Measurements from ENCODE around the gene THAP12. TPM values are rescaled to one million over a fixed set of nuclear protein-coding genes. Genes with fewer than 3 reads are reported as not detected.

Gene THAP12
- polyA plus RNA-seq, 1 donor (not counting 4 experiments of a cell fraction or from before 2014, with no cell fraction given) = 49.8 TPM

GRCh38 chr11:76424891-76425290, 44.0 kb upstream of the THAP12 start:
- Histone ChIP-seq H3K9me1 (ENCODE audit: control insufficient read depth, extremely low read depth, insufficient read depth, low read length) (no peaks in the 10 kb centered on the region), H3K4me1 (ENCODE audit: control insufficient read depth, extremely low read depth, insufficient read depth, low read length) (no peaks in the 10 kb centered on the region), H3K36me3 (ENCODE audit: control insufficient read depth in 2 of 2, extremely low read depth in 1 of 2, insufficient read depth in 2 of 2, low read length in 2 of 2) (no peaks in the 10 kb centered on the region), H2AFZ (ENCODE audit: control insufficient read depth, low read length) (no peak overlapping the region), H3K9ac (ENCODE audit: control insufficient read depth, extremely low read depth, insufficient read depth, low read length) (no peak overlapping the region), H3K79me2 (ENCODE audit: control insufficient read depth, insufficient read depth, low read length) (no peaks in the 10 kb centered on the region), H3K4me2 (ENCODE audit: control insufficient read depth, extremely low read depth, insufficient read depth, low read depth, low read length) (no peak overlapping the region), H4K20me1 (ENCODE audit: control insufficient read depth, extremely low read depth, insufficient read depth, low read length) (no peaks in the 10 kb centered on the region), H3K4me3 (ENCODE audit: control insufficient read depth in 2 of 3, extremely low read depth in 1 of 3, insufficient read depth in 2 of 3, low read depth in 1 of 3, low read length in 3 of 3) (no peak overlapping the region), H3K27me3 (ENCODE audit: control insufficient read depth, extremely low read depth, insufficient read depth, low read length) (no peaks in the 10 kb centered on the region), H3K27ac (ENCODE audit: control insufficient read depth, insufficient read depth, low read length) (no peak overlapping the region), H3K9me3 (ENCODE audit: control insufficient read depth, low read depth, low read length) (no peaks in the 10 kb centered on the region)
- FAIRE-seq = no peak
- no peak for DNase-seq (ENCODE audit: low read depth, low spot score)
- dilution Hi-C loops (cut with MboI; ENCODE audit: extremely low pct_ligation_motif_present, low sequenced_read_pairs) = no loop called here
- TF ChIP-seq EZH2 (IDR thresholded peaks at IDR 0.05; ENCODE audit: low read length) = no peak
- no peak for TF ChIP-seq CTCF (optimal IDR thresholded peaks at IDR 0.05 in 1 of 3, IDR thresholded peaks at IDR 0.05 in 1 of 3, conservative IDR thresholded peaks at IDR 0.05 in 1 of 3; ENCODE audit: extremely low read depth in 1 of 3, insufficient read depth in 2 of 3, low read length in 3 of 3)

DNA sequence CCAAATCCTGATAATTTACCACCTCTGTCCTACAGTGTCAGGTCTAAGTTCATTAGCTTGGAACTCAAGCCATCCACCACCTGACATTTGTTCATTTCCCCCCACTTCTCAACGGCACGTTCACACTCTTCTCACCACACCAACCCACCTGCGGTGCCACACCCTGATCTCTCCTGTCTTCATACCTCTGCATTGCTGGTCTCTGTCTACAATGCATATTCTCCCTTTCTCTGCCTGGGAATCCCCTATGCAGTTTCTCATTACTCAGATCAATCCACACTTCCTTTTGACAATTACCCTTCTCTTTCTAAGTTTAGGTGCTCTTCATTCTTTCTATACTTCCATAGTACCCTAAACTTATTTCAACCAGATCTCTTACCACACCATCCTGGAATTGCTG, 43.4 kb upstream of the THAP12 start:
- Histone ChIP-seq H3K27me3 (ENCODE audit: control insufficient read depth, extremely low read depth, insufficient read depth, low read length) (no peaks in the 10 kb centered on the region), H4K20me1 (ENCODE audit: control insufficient read depth, extremely low read depth, insufficient read depth, low read length) (no peaks in the 10 kb centered on the region), H3K4me3 (ENCODE audit: control insufficient read depth in 2 of 3, extremely low read depth in 1 of 3, insufficient read depth in 2 of 3, low read depth in 1 of 3, low read length in 3 of 3) (no peak overlapping the region), H2AFZ (ENCODE audit: control insufficient read depth, low read length) (no peak overlapping the region), H3K4me2 (ENCODE audit: control insufficient read depth, extremely low read depth, insufficient read depth, low read depth, low read length) (no peak overlapping the region), H3K79me2 (ENCODE audit: control insufficient read depth, insufficient read depth, low read length) (no peaks in the 10 kb centered on the region), H3K27ac (ENCODE audit: control insufficient read depth, insufficient read depth, low read length) (no peak overlapping the region), H3K36me3 (ENCODE audit: control insufficient read depth in 2 of 2, extremely low read depth in 1 of 2, insufficient read depth in 2 of 2, low read length in 2 of 2) (no peaks in the 10 kb centered on the region), H3K9me3 (ENCODE audit: control insufficient read depth, low read depth, low read length) (no peaks in the 10 kb centered on the region), H3K4me1 (ENCODE audit: control insufficient read depth, extremely low read depth, insufficient read depth, low read length) (no peaks in the 10 kb centered on the region), H3K9me1 (ENCODE audit: control insufficient read depth, extremely low read depth, insufficient read depth, low read length) (no peaks in the 10 kb centered on the region), H3K9ac (ENCODE audit: control insufficient read depth, extremely low read depth, insufficient read depth, low read length) (no peak overlapping the region)
- no peak for TF ChIP-seq EZH2 (IDR thresholded peaks at IDR 0.05; ENCODE audit: low read length)
- no peak for TF ChIP-seq CTCF (optimal IDR thresholded peaks at IDR 0.05 in 1 of 3, IDR thresholded peaks at IDR 0.05 in 1 of 3, conservative IDR thresholded peaks at IDR 0.05 in 1 of 3; ENCODE audit: extremely low read depth in 1 of 3, insufficient read depth in 2 of 3, low read length in 3 of 3)
- FAIRE-seq (no peak), DNase-seq (ENCODE audit: low read depth, low spot score) (no peak)
- dilution Hi-C loops (cut with MboI; ENCODE audit: extremely low pct_ligation_motif_present, low sequenced_read_pairs) = no loop called here

Data from keratinocyte (primary cell).